Islet precursor cell (in vitro differentiated cells): ENCODE data around the gene TRAPPC3.
A peak's percentile ranks its signal among the peaks of the same experiment; 100 is the strongest.

Experiments
- DNase-seq: peaks from one replicate; pipeline ENCODE4 v3.0.0-alpha.2; 2018

Gene TRAPPC3

DNA sequence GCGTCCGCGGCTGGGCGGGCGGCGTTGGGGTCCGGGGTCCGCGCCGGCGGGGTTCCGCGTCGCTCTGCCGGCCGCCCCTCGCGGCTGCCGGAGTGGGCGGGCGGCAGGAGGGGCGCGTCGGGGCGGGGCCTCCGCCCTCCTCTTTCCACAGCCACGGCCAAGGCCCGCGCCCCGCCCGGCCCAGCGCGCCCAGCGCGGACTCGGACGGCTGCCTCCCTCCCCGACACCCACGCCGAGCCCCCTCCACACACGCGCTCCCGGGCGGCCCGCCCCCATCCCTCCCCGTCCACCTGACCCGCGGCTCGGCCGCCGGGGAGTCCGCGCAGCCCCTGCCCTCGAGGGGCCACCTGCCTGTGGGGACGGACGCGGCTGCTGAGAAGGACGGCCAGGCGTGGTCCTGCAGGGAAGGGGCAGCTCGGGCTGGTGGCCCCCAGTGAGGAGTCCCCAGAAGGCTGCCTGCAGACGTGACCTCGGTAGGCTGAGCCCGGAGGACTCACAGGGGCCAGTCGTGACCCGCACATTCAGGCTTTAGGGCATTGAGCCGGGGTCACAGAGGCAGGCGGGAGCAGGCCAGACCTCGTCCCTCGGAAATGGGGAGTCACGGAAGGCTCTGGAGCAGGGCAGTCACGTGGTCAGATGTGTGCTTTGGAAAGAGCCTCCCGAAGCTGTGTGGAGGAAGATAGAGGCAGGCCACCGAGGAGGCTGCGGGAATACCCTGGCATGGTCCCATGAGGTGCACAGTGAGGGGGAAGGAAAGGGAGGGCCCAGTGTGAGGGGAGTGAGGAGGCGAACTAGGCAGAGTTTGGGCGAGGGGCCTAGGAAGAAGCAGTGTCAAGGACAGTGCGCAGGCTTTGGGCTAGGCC is 23.9 kb downstream of the TRAPPC3 start, which contains the start of gene COL8A2:
Gene COL8A2, minus strand, starts transcription at position 94 of the 863 bp plus-strand sequence. CDS start 24,980 bp downstream, outside the sequence.
- no peak for DNase-seq

DNA sequence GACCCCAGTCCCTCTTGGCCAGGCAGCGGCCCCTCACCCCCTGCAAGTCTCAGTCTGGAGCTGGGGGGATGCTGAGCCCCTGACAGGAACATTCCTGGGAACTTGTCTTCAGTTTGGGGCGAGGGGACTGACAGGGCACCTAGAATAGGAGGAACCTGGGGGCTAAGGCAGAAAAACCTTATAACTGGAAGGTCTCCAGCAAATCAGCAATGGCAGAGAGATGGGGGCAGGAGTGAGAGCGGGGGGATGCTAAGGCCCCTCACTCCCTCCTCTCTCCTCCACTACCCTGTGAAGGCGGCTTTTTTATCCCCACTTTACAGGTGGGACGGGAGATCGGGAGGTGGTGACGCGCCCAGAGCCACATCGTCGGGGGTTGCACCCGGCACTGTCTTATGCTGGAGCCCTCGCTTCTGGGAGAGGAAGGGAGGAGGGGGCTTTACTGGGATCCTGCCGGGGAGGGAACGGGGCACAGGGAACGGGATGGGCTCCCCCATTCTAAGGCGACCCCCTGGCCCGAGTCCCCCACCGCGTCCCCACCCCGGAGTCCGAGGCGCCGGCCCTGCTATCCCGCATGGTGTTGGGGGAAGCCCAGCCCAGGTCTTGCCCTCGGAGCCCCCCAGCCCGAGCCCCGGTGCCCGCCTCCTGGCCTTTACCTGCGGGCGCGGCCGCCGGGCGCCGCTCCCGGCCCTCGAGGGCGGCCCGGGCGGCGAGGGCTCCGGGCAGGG is 24.7 kb downstream of the TRAPPC3 start:
- DNase-seq: no peak

DNA sequence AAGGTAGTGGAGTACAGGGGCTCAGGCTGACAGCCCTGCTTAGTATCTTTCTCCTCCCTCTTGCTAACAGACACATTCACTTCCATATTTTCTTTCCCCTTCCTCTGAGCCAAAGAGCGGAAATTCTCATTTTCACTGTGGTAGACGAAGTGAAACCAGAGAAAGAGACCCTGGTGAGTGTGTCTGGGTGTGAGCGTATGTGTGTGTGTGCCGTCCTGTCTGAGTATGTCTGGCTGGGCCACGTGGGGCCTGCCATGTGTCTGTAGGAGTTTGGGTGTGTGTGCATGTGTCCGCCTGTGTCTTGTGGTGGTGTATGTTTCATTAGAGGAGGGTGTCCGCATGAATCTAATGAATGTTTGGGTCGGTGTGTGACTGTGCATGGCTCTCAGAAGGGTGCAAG is 25.9 kb downstream of the TRAPPC3 start:
- no peak for DNase-seq

DNA sequence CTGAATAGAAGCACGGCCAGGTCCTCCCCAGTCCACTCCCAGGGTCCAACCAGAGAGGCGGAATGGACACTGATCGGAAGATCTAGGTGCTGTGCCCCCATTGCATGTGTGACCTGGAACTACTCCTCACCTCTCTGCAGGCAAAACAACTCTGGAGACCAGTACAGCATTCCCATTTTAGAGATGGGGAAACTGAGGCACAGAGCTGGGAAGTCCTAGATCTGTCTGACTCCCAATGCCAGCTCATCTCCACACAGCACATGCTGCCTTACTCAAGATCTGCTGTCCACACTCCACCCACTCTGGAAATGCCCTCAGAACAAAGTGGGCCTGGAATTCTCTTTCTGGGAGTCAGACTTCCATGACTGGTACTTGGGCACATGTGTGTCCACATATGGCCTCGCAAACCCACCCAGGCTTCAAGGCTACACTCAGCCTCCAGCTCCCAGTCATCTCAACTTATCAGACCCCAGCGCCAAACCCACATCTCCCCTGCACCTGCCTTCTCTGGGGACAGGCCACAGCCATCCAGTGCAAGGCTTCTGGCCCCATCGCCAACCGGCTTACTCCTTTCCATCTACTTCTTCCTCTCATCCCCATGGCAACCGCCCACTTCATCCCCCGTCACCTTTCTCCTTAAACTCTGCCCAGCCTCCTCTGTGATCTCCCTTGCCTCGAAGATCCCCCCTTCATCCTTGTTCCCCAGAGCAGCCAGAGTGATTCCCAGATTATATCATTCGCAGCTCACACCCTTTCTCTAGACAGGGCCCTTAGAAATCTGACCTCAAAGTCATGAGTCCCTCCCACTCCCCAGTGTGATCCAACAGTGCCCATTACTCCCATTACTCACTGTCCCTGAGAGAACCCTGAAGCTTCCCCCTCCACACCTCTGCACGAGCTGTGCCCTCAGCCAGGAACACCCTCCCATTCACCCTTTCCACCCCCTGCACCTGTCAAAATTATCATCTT is 26.9 kb downstream of the TRAPPC3 start:
- no peak for DNase-seq

DNA sequence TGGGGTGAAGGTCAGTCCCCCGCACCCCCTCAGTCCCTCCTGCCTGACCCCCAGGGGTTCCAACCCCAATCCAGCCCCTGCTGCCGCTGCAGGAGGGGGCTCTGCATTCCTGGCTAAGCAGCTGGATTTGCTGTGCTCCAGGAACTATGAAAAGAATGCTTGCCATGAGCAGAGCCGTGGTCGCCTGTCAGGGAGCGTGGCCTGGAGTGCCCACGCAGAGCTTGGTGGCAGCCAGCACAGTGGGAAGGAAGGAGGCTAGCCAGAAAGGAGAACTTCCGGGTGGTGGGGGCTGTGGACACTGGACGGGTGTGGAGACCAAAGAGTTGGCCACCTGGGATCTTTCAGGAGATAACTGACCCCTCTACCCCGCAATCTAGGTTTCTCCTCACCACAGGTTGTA is 29.8 kb downstream of the TRAPPC3 start:
- peak; percentile 81 for DNase-seq

DNA sequence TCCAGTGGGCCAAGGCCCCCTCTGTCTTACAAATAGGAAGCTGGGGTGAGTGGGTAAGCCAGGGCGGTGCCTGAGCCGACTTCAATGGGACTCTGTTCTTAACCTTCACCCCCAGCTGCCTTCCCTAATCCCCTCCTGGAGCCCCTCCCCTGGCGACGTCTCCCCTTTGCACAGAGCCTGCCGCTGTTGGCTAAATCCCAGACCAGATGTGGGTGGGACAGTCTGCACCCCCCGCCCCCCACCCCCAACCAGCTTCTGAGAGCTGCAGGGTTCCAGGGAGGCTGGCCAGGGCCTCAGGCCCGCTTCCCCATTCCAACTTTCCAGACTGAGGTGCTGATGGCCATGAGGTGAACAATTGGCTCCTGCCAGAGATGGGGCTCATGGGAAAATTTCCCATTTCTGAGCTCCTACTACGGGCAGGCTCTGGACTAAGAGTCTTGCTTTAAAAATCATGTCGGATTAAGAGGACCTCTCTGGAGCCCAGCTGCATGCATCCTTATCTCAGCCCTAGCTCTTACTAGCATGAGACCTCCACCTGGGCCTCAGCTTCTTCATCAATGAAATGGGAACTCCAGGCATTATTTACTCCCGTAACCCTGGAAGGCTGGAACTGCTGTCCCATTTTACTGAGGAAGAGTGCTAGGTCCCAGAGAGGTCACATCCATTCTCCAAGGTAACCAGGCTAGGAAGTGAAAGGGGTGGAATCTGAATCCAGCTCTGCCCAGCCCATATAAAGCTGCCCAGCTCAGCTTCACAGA is 30.7 kb downstream of the TRAPPC3 start:
- peak; percentile 37 for DNase-seq

DNA sequence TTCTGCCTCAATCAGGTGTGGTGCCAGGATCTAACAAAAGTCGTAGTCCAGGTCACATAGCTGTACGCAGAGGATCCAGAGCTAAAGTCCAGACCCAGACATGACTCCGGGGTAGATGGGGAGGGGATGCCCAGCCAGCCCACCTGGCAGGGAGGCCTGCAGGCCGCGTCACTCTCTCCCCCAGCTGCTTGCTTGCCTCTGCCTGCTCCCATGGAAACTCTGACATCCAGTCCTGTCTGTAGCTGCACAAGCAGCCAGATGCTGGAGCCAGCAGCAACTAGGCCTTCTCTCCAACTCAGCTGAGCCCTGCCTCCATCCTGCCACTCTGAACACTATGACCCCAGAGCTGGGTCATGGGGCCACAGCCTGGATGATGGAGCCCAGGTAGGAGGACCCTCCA is 32.4 kb downstream of the TRAPPC3 start:
- DNase-seq: no peak

DNA sequence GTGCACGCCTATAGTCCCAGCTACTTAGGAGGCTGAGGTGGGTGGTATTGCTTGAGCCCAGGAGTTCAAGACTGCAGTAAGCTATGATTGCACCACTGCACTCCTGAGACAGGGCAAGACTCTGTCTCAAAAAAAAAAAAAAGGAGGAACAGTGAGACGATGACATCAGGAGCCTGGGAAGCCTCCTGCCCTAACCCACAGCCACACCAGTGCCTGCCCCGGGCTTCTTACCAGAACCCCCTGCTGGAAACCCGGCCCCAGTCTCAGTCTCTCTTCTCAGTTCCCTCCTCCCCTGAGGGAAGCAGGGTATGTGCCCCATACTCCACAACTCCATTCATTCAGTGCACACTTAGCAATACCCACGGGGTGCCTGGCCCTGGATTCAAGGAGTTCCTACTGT is 33.4 kb downstream of the TRAPPC3 start:
- DNase-seq: peak; percentile 81

DNA sequence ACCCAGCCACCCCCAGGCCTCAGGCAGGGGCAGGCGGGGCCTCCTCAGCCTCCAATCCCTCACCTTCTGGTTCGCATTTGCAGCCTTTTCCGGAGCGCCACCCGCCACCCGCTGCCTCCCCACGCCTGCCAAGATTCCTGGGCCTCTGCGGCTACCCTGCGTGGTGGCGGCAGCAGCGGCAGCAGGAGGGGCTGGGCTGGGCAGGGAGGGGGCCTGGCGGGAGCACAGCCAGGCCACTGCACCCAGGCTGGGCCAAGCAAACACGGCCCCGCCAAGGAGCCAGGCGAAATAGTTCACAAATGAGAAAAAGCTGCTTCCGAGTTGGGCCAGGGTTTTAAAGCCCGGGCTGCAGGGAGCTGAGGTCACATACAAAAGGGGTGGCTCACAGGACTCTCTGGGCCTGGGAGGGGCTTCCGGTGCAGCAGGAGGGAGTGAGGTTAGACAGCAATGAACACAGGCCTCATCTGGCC is 34.1 kb downstream of the TRAPPC3 start:
- DNase-seq: no peak

DNA sequence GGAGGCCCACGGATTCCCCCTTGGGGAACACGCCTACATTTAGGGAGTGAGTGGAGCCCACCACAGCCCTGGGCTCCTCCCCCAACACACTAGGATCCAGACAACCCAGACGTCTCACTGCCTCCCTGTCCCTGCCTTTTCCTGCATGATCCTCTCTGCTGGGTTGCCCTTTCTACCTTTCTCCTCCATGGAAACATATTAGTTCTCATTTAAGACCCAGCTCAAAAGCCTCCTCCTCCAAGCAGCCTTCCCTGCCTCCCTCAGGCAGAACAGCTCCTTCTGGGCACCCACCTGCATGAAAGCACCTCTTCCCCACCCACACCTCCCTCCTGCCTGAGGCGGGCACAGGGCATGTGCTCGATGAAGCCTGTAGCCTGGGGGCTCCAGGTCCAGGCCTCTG is 34.9 kb downstream of the TRAPPC3 start:
- DNase-seq: no peak

DNA sequence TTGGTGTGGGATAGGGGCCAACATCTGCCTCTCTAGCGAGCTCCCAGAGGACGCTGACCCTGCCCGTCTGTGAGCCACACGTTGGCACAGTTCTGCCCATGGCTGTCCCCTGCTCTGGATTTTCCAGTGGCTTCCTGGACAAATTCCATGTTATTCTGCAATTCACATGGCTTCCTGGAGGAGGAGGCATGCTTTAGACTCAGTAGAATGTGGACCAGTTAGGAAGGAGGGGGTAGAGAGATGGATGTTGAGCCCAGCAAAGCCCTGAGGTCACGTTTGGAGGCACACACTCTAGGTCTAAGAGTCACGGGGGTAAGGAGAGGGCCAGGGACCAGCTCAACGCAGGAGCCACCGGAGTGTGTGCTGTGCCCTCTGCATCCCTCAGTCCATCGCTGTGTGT is 36.5 kb downstream of the TRAPPC3 start:
- DNase-seq: no peak

DNA sequence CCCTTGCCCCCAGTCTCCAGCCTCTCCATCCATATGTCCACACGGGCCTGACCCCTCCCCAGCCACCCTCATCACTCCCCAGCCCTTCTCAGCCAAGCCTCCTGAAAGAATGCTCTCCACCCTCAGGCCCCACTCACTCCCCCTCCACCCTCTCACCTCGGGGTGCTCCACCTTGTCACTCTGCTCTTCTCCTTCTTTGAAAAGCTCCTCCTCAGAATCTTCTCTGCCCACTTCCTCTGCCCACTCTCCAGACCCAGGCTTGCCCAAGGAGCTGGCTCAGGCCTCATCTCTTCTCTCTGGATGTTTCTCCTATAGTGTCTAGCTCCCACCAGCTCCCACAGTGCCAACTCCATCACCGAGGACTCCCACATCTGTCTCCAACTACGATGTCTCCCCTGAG is 38.1 kb downstream of the TRAPPC3 start:
- DNase-seq: no peak

DNA sequence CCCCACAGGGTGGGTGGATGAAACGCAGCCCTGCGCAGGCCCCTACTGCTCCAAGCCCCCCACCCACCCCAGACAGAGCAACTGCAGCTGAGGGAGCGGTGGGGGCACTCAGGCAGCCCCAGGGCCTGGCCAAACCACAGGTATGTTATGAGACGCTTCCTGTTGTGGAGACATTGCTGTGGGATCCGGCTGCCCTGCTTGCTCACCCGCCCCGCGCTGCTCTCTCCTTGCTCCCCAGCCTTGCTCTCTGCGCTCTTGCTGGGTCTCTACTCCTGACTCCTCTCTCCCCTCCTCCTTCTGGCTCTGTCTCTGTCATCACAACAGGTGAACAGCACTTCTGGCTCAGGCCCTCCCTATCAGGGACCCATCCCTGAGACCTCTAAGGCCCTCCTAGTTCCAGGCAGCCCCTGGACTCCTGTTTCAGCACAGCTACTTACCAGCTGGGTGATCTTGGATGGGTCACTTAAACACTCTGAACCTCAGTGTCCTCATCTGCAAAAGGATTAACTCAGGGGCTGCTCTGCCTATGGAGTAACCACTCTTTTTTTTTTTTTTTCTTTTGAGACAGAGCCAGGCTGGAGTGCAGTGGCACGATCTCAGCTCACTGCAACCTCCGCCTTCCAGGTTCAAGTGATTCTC is 40.1 kb downstream of the TRAPPC3 start:
- DNase-seq: peak; percentile 94

DNA sequence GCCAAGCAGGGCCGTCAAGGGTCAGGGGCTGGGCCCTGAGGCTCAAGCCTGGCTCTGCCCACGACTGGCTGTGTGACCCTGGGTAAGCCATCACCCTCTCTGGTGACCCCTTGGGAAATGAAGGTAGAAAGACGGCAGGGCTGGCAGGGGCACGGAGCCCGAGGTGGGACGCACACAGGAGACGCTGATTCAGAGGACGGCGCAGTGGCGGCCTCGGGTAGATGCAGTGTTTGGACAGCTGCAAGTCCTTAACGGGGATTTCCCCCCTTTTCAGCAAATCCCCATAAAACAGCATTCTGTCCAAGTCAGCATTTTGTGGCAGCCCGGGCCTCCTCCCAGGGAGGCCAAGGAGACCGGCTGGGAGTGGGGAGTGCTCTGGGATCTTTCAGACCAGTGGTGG is 41.0 kb downstream of the TRAPPC3 start:
- DNase-seq: no peak

DNA sequence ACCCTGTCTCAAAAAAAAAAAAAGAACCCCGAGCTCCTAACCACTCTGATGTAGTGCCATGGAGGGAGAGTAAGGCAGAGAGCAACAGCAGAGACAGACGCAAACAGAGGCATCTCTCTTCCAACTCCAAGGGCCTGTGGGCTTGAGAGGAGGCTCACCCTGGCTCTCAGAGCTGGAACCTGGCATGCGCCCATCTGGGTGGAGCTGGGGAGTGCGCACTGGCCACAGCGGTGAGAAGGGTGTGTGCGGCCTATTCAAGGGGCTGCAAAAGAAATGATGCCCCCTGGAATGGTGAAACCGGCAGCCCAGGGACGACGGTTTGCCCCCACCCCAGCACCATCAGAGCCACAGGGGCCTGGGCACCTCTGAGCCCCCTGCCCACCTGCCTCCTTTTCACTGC is 41.9 kb downstream of the TRAPPC3 start:
- no peak for DNase-seq

DNA sequence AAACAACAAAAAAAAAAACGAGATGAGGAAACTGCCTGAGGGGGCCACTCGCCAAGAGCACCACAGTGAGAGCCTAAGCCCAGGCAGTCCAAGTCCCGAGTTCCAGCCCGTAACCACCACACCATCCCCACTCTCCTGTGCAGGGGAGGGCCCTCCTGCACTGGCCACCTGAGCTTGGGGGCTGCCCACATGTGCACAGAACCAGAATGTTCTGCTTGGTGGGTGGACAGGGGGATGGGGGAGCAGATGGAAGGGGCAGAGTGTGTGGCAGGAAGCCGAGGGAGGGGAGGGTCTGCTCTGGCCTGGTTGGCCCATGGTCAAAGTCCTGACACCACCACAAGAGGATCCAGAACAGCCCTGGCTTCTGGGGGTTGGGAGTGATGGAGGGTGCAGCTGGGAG is 43.0 kb downstream of the TRAPPC3 start:
- no peak for DNase-seq

DNA sequence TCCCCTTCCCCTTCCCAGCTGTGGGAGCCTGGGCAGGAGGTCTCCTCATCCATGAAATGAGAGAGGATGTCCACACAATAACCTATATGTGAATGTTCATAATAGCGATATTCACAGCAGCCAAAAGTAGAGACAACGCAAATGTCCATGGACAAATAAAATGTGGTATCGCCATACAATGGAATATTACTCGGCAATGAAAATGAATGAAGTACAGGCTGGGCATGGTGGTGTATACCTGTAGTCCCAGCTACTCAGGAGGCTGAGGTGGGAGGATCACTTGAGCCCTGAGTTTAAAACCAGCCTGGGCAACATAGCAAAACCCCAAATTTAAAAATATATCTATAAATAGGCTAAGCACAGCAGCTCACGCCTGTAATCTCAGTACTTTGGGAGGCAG is 47.7 kb downstream of the TRAPPC3 start:
- no peak for DNase-seq

DNA sequence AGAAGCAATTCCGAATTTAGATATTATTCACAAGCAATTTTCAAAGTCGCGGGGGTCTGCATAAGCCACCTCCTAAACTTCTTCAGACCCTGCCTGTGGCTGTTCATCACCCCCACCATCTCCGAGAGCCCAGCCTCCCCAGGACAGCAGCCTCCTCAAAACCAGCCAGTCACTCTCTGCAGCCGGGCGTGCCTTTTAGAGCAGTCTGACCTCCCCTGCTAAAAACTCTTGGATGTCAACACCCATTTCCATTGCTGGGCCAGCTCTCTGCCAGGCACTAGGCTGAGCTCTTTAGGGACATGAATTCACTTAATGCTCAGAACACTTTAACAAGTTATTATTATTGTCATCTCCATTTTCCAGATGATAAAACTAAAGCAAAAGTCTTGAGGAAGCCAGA is 48.9 kb downstream of the TRAPPC3 start:
- peak; percentile 47 for DNase-seq

DNA sequence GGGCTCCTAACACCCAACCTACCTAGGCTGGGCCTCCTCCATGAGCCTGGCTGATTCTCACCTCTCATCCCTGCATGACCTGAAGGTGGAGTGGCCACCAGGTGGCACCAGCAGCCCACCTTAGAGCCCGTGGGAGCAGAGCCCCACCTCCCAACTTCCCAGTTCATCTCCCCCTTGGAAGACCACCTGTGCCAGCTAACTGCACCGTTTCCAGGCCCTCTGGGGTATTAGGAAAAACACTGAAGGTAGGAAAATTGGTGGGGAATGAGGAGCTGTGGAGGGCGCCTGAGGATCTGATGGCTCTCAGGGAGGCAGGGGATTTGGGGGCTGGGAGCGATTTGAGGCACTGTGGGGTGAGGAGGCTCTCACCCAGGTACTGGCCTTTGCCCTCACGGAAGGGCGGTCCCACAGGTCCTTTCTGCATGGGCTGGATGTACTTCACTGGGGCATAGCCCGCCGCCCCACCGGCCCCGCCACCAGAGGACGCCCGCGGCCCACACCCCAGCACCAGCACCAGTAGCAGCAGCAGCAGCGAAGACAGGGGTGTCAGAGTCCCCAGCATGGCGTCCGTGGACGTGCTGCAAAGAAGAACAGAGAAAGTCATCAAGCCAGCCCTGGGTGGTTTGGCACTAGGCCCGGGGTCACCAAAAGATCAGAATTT is 49.5 kb downstream of the TRAPPC3 start:
- peak; percentile 90 for DNase-seq

DNA sequence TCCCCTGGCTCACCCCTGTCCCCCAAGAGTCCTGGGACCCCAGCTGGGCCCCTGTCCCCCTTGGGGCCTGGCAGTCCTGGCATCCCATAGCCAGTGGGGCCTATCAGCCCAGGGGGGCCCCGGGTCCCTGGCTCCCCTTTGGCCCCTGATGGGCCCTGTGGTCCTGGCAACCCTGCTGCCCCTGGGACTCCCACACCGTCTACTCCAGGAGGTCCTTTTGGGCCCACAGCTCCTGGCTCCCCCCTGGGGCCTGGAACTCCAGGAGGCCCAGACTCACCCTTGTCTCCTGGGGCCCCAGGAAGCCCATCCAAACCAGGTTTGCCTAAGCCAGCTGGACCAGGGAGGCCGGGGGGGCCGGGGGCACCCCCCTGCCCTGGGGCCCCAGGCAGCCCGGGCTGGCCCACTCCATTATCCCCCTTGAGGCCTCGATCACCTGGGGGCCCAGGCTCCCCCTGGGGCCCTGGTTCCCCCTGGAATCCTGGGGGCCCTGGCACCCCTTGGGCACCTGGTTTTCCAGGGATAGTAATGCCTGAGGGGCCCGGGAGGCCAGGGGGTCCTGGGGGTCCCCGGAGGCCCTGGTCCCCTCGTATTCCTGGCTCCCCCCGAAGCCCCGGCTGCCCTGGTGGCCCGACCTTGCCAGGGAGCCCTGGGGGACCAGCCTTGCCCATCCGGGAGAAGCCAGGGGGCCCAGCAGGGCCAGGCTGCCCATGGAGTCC is 50.5 kb downstream of the TRAPPC3 start:
- DNase-seq: no peak
